Measurements from ENCODE around the gene NOP16. TPM values are rescaled to one million over a fixed set of nuclear protein-coding genes. Genes with fewer than 3 reads are reported as not detected.

NOP16 gene
- total and polyA plus RNA-seq, 2 donors (not counting 1 experiment from before 2014, with no cell fraction given): 11.1 to 26.3 TPM

GRCh38 chr5:176429972-176430371 lies 41.6 kb upstream of the NOP16 start:
- no peak overlapping the region for H3K9ac ChIP-seq (ENCODE audit: insufficient read depth, low read length)
- no peaks in the 10 kb centered on the region for H4K20me1 ChIP-seq (ENCODE audit: control insufficient read depth, extremely low read depth, insufficient read depth, low read length)
- no peaks in the 10 kb centered on the region for H3K27me3 ChIP-seq (ENCODE audit: control insufficient read depth, insufficient read depth, low read length)
- no peak overlapping the region for H3K4me3 ChIP-seq (replicated peaks in 1 of 4; ENCODE audit: control extremely low read depth in 1 of 4, insufficient read depth in 1 of 4, low read depth in 3 of 4, low read length in 4 of 4)
- no peak overlapping the region for H3K27ac ChIP-seq (ENCODE audit: insufficient read depth, low read length)
- no peak overlapping the region for H2AFZ ChIP-seq (ENCODE audit: low read length)
- H3K4me1 ChIP-seq (ENCODE audit: control insufficient read depth, extremely low read depth, insufficient read depth, low read length): no peaks in the 10 kb centered on the region
- H3K36me3 ChIP-seq (ENCODE audit: control insufficient read depth, insufficient read depth, low read length): no peaks in the 10 kb centered on the region
- H3K4me2 ChIP-seq (ENCODE audit: extremely low read depth, insufficient read depth, low read length): no peak overlapping the region
- no peaks in the 10 kb centered on the region for H3K9me3 ChIP-seq (ENCODE audit: control insufficient read depth, insufficient read depth, low read depth, low read length)
- no peaks in the 10 kb centered on the region for H3K79me2 ChIP-seq (ENCODE audit: control insufficient read depth, insufficient read depth, low read length)
- TF ChIP-seq EZH2 (IDR thresholded peaks at IDR 0.05; ENCODE audit: low read length, missing control alignments) (no peak), CTCF (conservative IDR thresholded peaks at IDR 0.05 in 1 of 2, IDR thresholded peaks at IDR 0.05 in 1 of 2; ENCODE audit: low read depth in 1 of 2, low read length in 2 of 2) (no peak)
- no peak for DNase-seq (ENCODE audit: low read depth in 2 of 2)

- no peak overlapping the region for H3K9ac ChIP-seq (ENCODE audit: insufficient read depth, low read length)
- H3K27me3 ChIP-seq (ENCODE audit: control insufficient read depth, insufficient read depth, low read length): no peaks in the 10 kb centered on the region
- no peak overlapping the region for H2AFZ ChIP-seq (ENCODE audit: low read length)
- DNase-seq (ENCODE audit: low read depth in 2 of 2): peak in 1 of 2 donors; percentile 51
- no peak overlapping the region for H3K4me3 ChIP-seq (replicated peaks in 1 of 4; ENCODE audit: control extremely low read depth in 1 of 4, insufficient read depth in 1 of 4, low read depth in 3 of 4, low read length in 4 of 4)
- no peaks in the 10 kb centered on the region for H3K4me1 ChIP-seq (ENCODE audit: control insufficient read depth, extremely low read depth, insufficient read depth, low read length)
- no peak overlapping the region for H3K4me2 ChIP-seq (ENCODE audit: extremely low read depth, insufficient read depth, low read length)
- TF ChIP-seq CTCF (conservative IDR thresholded peaks at IDR 0.05 in 1 of 2, IDR thresholded peaks at IDR 0.05 in 1 of 2; ENCODE audit: low read depth in 1 of 2, low read length in 2 of 2) (no peak), EZH2 (IDR thresholded peaks at IDR 0.05; ENCODE audit: low read length, missing control alignments) (no peak)
- H3K79me2 ChIP-seq (ENCODE audit: control insufficient read depth, insufficient read depth, low read length): no peaks in the 10 kb centered on the region
- H3K9me3 ChIP-seq (ENCODE audit: control insufficient read depth, insufficient read depth, low read depth, low read length): no peaks in the 10 kb centered on the region
- H4K20me1 ChIP-seq (ENCODE audit: control insufficient read depth, extremely low read depth, insufficient read depth, low read length): no peaks in the 10 kb centered on the region
- H3K36me3 ChIP-seq (ENCODE audit: control insufficient read depth, insufficient read depth, low read length): no peaks in the 10 kb centered on the region
- H3K27ac ChIP-seq (ENCODE audit: insufficient read depth, low read length): no peak overlapping the region
These were observed 39.6 kb upstream of the NOP16 start for GRCh38 chr5:176427971-176428370.

DNA sequence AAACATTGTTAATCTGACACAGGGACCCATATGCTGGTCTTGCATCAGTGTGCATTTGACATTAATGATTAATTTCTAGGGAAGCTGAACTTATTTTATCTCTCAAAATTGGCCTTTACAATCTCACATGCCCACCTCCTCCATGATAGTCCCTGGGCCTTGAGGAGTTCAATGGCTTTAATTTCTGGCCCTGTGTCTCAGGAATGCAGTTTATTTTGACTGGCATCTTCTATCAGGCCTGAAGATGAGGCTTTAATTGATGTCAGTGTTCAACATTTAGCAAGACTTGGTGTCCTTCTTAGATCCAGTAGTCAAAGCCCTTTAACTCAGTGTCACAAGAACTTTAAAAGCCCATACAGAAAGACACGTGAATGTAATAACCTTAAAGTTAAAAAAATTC lies 38.5 kb upstream of the NOP16 start:
- Histone ChIP-seq H3K4me2 (ENCODE audit: extremely low read depth, insufficient read depth, low read length) (no peak overlapping the region), H3K27ac (ENCODE audit: insufficient read depth, low read length) (no peak overlapping the region), H3K79me2 (ENCODE audit: control insufficient read depth, insufficient read depth, low read length) (no peaks in the 10 kb centered on the region), H3K36me3 (ENCODE audit: control insufficient read depth, insufficient read depth, low read length) (no peaks in the 10 kb centered on the region), H3K27me3 (ENCODE audit: control insufficient read depth, insufficient read depth, low read length) (no peaks in the 10 kb centered on the region), H3K9me3 (ENCODE audit: control insufficient read depth, insufficient read depth, low read depth, low read length) (no peaks in the 10 kb centered on the region), H4K20me1 (ENCODE audit: control insufficient read depth, extremely low read depth, insufficient read depth, low read length) (no peaks in the 10 kb centered on the region), H3K4me1 (ENCODE audit: control insufficient read depth, extremely low read depth, insufficient read depth, low read length) (no peaks in the 10 kb centered on the region), H2AFZ (ENCODE audit: low read length) (no peak overlapping the region), H3K9ac (ENCODE audit: insufficient read depth, low read length) (no peak overlapping the region), H3K4me3 (replicated peaks in 1 of 4; ENCODE audit: control extremely low read depth in 1 of 4, insufficient read depth in 1 of 4, low read depth in 3 of 4, low read length in 4 of 4) (no peak overlapping the region)
- DNase-seq (ENCODE audit: low read depth in 2 of 2): no peak
- TF ChIP-seq CTCF (conservative IDR thresholded peaks at IDR 0.05 in 1 of 2, IDR thresholded peaks at IDR 0.05 in 1 of 2; ENCODE audit: low read depth in 1 of 2, low read length in 2 of 2) (no peak), EZH2 (IDR thresholded peaks at IDR 0.05; ENCODE audit: low read length, missing control alignments) (no peak)

All from fibroblast of lung (primary cell).